LHCN-M2 (cell line): ENCODE data around the gene XPO6. TPM values are rescaled to one million over a fixed set of nuclear protein-coding genes. Genes with fewer than 3 reads are reported as not detected.
A peak's percentile ranks its signal among the peaks of the same experiment; 100 is the strongest.

Experiments
- DNase-seq: peaks from one replicate; pipeline ENCODE4 v3.0.0-alpha.2; 2012; ENCODE audit warnings: low read depth
- total RNA-seq: library from RNA; depleted of rRNA; stranded (reverse); fragments of >200 nt; gene quantifications from 2 replicates; pipeline ENCODE4 v1.2.3, GENCODE V29; 2014

The XPO6 gene
- total RNA-seq, 1 experiment from 2014 or later = 127 TPM

DNA sequence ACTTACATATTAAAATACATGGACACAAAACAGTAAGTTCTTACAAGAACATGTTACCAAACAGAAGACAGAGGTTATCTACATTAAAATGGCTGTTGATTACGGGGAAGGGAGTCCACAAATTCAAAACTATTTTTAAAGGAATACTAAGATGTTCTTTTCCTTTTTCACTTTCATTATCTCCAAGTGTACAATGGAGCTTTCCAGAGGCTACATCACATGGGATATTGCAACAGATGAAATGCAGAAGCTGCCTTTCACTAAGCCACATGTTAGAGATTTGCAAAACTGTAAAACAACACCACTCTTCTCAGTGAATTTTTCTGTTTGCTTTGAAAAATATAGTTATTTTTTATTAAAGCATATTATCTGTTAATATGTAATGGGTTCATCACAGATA, 53.6 kb downstream of the XPO6 start:
- peak; percentile 23 for DNase-seq

DNA sequence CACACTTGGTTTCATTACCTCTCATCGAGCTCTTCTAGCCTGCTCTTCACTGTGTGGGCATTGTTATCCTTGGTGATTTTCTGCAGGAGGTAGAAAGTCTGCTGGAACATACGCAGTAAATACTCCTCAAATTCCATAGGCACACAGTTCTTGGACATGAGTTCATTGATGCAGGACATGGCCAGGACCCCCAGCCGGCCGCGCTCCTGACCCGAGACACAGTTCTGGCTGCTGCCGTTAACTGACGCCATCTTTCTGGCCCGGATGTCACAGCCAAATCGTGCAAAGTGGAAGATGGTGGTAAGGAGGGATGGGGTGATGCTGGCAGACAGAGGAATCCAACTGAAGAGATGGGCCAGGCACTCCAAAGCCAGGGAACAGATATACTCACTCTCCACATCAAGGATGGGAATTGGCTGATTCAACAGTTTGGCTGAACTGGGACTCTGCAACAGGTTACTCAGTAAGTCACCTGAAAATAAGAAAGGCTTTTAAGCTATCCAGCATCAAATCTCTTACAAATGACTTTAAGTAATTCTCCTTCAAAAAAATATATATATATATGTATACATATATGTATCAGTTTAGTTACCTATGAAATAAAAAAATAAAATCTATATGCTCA, 55.6 kb downstream of the XPO6 start:
- no peak for DNase-seq

DNA sequence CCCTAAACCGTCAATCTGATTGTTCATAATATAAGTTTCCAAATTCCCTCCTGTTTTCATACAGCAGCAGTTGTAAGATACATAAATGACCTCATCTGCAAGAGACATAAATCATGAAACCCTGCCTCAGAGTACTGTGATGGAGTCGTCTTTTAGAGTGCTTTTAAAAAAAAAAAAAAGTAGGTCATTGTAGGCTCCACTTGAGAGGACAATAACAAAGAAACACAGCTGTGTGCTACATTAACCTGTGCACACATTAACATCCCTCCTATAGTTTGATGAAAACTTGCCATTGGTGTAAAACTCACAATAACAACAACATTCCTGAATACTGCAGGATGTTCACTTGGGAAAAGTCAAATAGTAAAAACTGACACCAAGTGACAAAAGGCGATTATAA, 56.5 kb downstream of the XPO6 start:
- DNase-seq = no peak

GRCh38 chr16:28151180-28151579, 60.6 kb downstream of the XPO6 start:
- no peak for DNase-seq

DNA sequence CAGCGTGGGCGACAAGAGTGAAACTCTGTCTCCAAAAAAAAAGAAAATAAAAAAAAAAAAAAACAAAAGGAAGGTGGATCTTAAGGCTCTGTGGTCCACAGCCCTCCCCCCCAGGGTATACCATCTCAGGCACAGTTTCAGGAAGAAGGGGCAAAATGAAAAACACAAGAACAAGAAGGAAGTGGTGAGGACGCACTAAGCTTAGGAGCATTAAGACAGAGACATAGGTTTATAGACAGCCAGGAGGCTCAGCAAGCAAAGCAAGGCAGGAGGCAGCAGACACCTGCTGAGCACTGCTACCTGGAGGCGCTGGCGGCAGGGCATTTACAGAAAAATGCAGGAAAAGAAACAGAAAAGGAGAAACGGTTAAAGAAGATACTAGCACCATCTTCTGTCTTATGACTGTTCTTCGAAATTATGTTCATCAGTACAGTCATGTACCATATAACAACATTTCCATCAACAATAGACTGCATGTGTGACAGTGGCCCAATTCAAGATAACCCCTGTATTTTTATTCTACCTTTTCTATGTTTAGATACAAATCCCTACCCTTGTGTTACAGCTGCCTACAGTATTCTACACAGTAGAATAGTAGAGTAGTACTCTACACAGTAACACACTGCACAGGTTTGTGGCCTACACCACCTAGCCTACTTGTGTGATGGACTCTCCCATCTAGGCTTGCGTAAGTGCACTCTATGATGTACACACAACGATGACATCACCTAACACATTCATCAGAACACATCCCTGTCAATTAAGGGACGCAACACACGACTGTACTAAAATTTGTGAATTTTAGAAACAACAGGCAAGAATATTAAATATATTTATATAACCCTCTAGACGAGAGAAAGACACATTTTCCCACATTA, 62.5 kb downstream of the XPO6 start:
- no peak for DNase-seq

- DNase-seq = no peak
Measured at GRCh38 chr16:28146536-28146935, 65.2 kb downstream of the XPO6 start.

GRCh38 chr16:28145796-28146195, 66.0 kb downstream of the XPO6 start:
- no peak for DNase-seq

DNA sequence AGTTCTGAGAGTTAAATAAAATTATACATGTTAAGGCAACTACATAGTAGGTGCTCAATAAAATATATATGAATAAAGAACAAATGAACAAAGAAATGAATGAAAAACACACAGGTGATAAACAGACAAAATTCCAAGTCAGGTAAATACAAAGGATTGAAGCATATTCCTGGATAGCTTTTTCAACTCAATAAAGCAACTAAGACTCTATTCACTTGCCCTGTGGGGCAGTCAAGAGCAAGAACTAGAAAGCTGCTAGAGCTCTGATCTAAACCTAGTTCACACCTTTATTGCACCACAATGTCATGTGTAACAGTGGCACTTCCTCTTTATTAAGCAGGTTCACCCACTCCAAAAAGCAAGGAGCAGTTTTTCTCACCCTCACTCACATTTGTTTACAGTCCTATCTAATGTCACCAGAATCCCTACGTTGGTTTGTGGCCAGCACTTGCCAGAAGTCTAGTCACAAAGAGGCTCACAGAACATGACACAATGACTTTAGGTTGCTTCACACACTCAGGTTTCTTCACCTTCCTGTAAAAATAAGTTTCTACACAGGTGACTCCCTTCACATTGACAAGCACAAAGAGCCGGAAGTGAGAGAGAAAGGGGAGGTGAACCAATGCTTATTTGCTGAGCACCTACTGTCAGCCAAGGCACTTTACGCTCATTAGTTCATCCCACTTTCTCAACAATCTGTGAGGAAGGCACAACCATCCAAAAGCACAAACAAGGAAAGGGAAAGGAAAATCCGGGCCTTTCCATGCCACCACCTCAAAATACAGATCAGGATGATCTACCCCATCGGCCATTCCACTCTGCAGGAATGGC, 70.8 kb downstream of the XPO6 start:
- no peak for DNase-seq

- DNase-seq = no peak
Measured at GRCh38 chr16:28139530-28139929, 72.2 kb downstream of the XPO6 start.

GRCh38 chr16:28136751-28137434, 74.9 kb downstream of the XPO6 start:
- no peak for DNase-seq

DNA sequence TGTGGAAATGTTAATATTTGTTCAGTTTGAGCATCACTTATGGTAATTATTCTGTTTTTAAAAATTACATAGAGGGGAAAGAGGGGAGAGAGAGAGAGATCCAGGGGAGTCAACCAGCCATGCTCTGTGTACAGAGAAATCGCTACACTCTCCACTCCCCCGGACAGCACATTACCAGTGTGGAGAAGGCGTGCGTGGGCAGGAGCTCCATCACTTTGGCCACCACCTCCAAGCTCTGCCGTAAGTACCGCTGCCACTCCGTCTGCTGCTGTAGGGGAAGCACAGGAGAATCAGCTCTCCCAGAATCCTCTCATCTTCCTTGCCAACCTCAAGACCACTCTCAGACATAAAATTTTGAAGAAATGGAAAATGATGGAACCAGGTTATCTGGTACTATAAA, 78.1 kb downstream of the XPO6 start:
- DNase-seq = no peak

DNA sequence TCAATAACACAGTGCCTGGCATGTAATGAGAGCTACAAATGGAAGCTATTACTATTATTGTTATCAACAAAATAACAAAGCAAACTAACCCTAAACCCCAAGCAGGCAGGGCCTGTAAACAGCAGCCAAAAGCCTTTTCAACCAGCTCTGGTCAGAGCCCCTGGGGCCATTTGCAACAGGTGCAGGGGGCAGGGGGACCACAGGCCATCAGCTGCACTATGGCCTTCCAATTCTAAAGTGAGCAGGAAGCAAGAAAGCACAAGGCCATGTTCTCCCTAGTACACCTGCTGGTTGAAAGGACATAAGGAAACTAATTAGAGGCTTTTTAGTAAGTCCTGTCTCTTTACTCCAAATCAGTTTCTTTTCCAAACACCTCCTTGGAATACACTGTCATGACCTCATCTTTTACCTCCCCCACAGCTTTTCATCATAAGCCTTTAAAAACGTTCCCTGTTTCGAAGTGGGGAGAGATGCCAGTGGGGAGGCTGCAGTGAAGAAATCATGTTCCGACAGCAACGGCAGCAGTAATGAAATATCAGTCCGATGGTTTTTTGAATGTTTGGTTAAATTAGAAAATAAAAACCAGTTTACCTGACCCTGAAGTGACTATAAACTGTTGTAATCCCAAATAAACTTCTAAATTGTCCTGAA, 79.9 kb downstream of the XPO6 start:
- DNase-seq = no peak

GRCh38 chr16:28131181-28131580, 80.6 kb downstream of the XPO6 start:
- DNase-seq = no peak

GRCh38 chr16:28130099-28131088, 81.4 kb downstream of the XPO6 start:
- no peak for DNase-seq

DNA sequence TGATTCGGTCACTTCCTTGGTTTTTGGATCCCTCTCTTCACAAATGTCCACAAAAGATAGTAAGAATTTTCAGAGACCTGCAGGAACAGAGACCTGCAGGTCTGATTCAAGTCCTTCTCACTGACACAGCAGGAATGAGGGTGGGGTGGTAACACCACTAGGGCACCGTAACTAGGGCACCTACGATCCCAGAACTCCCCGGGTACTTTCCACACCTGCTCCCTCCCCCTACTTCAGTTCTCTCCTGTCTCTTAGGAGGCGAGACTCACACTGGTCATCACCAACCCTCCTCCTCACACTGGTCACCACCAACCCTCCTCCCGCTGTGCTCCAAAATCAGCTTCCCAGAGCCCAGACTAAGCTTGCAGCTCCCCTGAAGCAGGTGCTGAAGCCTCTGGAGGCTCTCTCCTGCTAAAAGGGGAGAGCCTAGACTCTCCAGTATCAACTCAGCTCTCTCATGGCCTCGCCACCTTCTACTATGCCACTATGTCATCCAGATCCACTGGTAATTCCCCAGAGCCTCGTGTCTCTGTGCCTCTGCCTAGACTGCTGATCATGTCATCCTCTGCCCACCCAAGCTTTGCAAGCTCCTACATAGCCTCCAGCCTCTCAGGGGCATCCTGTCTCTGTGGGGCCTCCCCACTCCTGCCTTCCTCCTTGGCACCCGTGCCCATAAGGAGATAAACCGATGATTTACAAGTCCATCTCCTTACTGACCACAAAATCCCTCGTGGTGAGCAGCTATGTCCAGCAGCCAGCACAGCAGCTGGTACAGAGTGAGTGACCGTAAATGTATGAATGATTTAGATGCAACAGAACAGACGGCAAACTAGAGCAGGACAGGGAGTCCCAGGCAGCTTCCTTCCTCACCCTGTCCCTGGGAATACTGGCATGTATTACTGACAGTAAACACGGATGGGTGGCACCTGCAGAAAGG, 84.8 kb downstream of the XPO6 start:
- peak; percentile 37 for DNase-seq

DNA sequence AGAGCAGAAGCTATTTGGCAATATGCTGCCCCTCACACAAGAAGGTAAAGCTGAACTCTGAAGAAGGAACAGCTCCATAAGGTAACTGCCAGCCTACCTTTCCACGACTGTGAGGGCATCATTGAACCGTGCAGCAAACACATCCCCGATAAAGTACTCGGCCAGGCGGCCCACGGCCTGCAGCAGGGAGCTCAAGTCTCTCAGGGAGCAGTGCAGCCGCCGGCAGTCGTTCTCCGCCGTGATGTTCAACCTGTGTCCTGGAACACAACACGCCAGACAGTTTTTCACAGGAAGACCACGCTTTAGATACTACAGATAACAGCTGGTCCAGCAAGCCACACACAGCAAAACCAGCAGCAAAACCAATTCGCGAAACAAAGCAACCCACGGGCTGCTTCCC, 86.2 kb downstream of the XPO6 start:
- no peak for DNase-seq

DNA sequence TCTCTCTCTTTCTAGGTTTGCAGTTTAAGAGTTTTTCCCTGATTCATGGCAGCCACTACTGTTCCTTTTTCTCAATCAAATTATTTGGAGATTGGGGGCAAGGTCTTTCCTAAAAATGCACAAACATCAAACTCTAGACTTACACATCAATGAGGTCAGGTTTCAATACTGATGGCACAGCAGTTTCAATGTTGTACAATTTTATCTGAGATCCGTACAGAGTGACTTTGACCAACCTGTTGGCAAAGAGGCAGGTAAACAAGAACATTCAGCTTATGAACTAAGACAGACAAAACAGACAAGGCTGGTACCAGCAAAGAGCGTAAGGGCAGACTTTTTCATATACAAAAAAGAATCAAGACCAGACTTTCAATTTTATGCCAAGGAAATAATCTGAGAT, 90.2 kb downstream of the XPO6 start:
- DNase-seq = no peak

DNA sequence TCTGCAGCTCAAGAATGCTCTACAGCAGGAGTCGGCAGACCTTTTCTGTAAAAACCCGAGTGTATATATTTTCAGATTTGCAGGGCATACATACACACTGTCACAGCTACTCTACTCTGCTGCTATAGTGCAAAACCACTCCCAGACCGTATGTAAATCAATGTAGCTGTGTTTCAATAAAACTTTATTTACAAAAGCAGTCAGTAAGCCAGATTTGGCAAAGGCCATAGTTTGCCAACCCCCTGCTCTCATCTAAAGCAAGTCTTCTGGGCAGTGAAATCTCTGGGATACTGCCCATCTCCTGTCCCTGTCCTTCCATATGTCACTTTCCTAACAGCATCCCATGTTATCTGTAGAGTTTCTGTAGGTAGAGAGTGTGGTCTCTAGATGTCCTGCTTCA, 91.0 kb downstream of the XPO6 start:
- no peak for DNase-seq

GRCh38 chr16:28118637-28119036, 93.1 kb downstream of the XPO6 start:
- DNase-seq = no peak
